PC-9 (cell line): ENCODE data around the gene ING2. TPM values are rescaled to one million over a fixed set of nuclear protein-coding genes. Genes with fewer than 3 reads are reported as not detected.

Experiments
- BruUV-seq: library from RNA; stranded (reverse); fragments of 400-500 nt; replicated peaks from 2 replicates; lab custom pipeline; 2021; lab: Mats Ljungman, UMichigan
- CTCF ChIA-PET: fragments of 300-600 bp; sonication (Branson Sonifier 250); formaldehyde crosslinking; loops from one replicate; lab custom pipeline; 2022; ENCODE audit warnings: antibody characterized with exemption; lab: Charles Lee
- POLR2A ChIA-PET: fragments of 300-600 bp; sonication (Branson Sonifier 250); formaldehyde crosslinking; loops from one replicate; lab custom pipeline; 2022; ENCODE audit warnings: antibody characterized with exemption; ENCODE audit not compliant: unreplicated experiment; lab: Charles Lee
- DNase-seq, 2 experiments: peaks; one replicate each; pipeline versions ENCODE4 v3.0.0 to v3.0.0-alpha.2; 2015 to 2022; ENCODE audit warnings: mixed read lengths in 1 of 2
- H2AFZ ChIP-seq: fragments of 200-600 bp; sonication (generic); 2 replicates; pipeline ENCODE4 v1.8.1; 2017; ENCODE audit warnings: antibody characterized with exemption
- H3F3A ChIP-seq: fragments of 200-600 bp; sonication (generic); 2 replicates; pipeline ENCODE4 v1.8.1; 2017; ENCODE audit warnings: antibody characterized with exemption, mild to moderate bottlenecking, low read depth; ENCODE audit not compliant: insufficient read depth
- H3K27ac ChIP-seq: fragments of 200-600 bp; sonication (generic); 2 replicates; pipeline ENCODE4 v1.6.1; 2016; ENCODE audit warnings: mixed run types
- H3K27me3 ChIP-seq: fragments of 200-600 bp; sonication (generic); 2 replicates; pipeline ENCODE4 v1.6.1; 2016; ENCODE audit warnings: low read depth, mixed run types; ENCODE audit not compliant: insufficient read depth
- H3K36me3 ChIP-seq: fragments of 200-600 bp; sonication (generic); 2 replicates; pipeline ENCODE4 v1.6.1; 2016; ENCODE audit warnings: low read depth, mixed run types
- H3K4me1 ChIP-seq: fragments of 200-600 bp; sonication (generic); replicated peaks from 2 replicates; pipeline ENCODE4 v1.6.1; 2016; ENCODE audit warnings: mixed run types; ENCODE audit not compliant: insufficient read depth
- H3K4me2 ChIP-seq: fragments of 200-600 bp; sonication (generic); 2 replicates; pipeline ENCODE4 v1.6.1; 2017; ENCODE audit warnings: mixed run types
- H3K4me3 ChIP-seq: fragments of 200-600 bp; sonication (generic); 2 replicates; pipeline ENCODE4 v1.6.1; 2016; ENCODE audit warnings: mixed run types
- H3K79me2 ChIP-seq: fragments of 200-600 bp; sonication (generic); 2 replicates; pipeline ENCODE4 v1.6.1; 2017; ENCODE audit warnings: low read depth, mixed run types
- H3K9me2 ChIP-seq: fragments of 200-600 bp; sonication (generic); 2 replicates; pipeline ENCODE4 v1.8.1; 2017; ENCODE audit warnings: mild to moderate bottlenecking; ENCODE audit not compliant: insufficient read depth
- H3K9me3 ChIP-seq: fragments of 200-600 bp; sonication (generic); 2 replicates; pipeline ENCODE4 v1.8.1; 2016; ENCODE audit warnings: low read depth; ENCODE audit not compliant: insufficient read depth
- H4K20me1 ChIP-seq: fragments of 200-600 bp; sonication (generic); 2 replicates; pipeline ENCODE4 v1.8.1; 2017; ENCODE audit not compliant: insufficient read depth
- EZH2 ChIP-seq: fragments of 200-600 bp; sonication (generic); IDR thresholded peaks from 2 replicates; pipeline ENCODE4 v1.8.0; 2017; ENCODE audit warnings: antibody characterized with exemption, low read depth
- intact Hi-C: fragments of 100-400 bp; cut with micrococcal nuclease; formaldehyde crosslinking; loops from one replicate; pipeline ENCODE4 v1.10.0; 2022; ENCODE audit not compliant: unreplicated experiment
- total RNA-seq: library from RNA; stranded (reverse); gene quantifications from 2 replicates; pipeline ENCODE4 v1.2.3, GENCODE V29; 2021
- TF ChIP-seq, protein P1 (sequence below): fragments of 200-600 bp; sonication (generic); conservative IDR thresholded peaks from 2 replicates; pipeline ENCODE4 v1.6.1; 2017; ENCODE audit warnings: mixed run types, antibody characterized with exemption, mild to moderate bottlenecking, moderate library complexity

The ING2 gene
- total RNA-seq, 1 experiment from 2014 or later, result 11.6 TPM

DNA sequence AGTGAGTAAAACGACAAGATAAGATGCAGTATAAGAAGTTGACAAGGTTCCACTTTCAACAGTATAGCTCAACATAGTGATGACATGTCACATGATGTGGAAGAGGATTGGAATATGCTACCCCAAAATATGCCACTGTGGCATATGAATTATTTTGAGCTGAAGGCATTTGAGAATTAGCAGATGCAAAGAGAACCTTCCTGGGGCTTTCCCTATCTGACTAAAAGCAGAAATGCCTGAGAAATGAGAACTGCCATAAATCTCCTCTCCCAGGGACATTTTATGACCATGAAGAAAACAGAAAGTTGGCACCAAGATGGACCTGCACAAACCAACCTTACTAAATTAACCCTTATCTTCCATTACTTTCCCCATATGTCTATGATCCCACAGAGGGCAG lies 35.6 kb upstream of the ING2 start:
- peaks cover 10% of the 10 kb centered on the region; the same call in 1 of the 2 replicates for H3K4me1 ChIP-seq
- H3K27ac ChIP-seq, result 0 out of 2 replicates have a peak overlapping the region, but pooled peaks have one; percentile 48
- TF ChIP-seq, protein P1, sequence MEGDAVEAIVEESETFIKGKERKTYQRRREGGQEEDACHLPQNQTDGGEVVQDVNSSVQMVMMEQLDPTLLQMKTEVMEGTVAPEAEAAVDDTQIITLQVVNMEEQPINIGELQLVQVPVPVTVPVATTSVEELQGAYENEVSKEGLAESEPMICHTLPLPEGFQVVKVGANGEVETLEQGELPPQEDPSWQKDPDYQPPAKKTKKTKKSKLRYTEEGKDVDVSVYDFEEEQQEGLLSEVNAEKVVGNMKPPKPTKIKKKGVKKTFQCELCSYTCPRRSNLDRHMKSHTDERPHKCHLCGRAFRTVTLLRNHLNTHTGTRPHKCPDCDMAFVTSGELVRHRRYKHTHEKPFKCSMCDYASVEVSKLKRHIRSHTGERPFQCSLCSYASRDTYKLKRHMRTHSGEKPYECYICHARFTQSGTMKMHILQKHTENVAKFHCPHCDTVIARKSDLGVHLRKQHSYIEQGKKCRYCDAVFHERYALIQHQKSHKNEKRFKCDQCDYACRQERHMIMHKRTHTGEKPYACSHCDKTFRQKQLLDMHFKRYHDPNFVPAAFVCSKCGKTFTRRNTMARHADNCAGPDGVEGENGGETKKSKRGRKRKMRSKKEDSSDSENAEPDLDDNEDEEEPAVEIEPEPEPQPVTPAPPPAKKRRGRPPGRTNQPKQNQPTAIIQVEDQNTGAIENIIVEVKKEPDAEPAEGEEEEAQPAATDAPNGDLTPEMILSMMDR, result no peak
- TF ChIP-seq EZH2, result no peak
- no TSS peak for BruUV-seq
- H3K9me2 ChIP-seq, result no peaks in the 10 kb centered on the region
- no peak overlapping the region for H2AFZ ChIP-seq
- H4K20me1 ChIP-seq, result no peaks in the 10 kb centered on the region
- intact Hi-C loops, result no loop called here
- no peak overlapping the region for H3K4me3 ChIP-seq
- ChIA-PET POLR2A (no interaction called here), CTCF (no interaction called here)
- no peaks in the 10 kb centered on the region for H3K27me3 ChIP-seq
- no peaks in the 10 kb centered on the region for H3K79me2 ChIP-seq
- no peaks in the 10 kb centered on the region for H3K36me3 ChIP-seq
- H3F3A ChIP-seq, result no peaks in the 10 kb centered on the region; the same call in 1 of the 2 replicates
- H3K4me2 ChIP-seq, result no peak overlapping the region
- no peaks in the 10 kb centered on the region for H3K9me3 ChIP-seq
- DNase-seq, result no peak

DNA sequence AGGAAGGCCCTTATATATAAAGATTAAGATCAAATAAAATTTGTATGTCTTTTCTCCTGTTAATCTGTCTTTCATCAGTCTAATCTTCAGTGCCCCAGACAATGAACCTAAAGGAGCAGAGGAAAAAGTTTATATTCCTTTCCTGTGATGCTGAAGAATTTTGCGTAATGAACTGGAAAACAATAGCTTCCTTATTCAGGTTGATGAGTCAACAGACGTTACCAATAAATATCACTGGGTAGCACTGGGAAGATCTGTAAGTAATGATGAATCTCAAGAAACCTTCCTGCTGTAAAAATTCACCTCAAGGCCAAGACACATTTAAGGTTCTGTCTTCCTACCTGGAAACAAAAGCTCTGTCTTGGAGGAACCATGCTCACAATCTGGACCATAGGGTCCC lies 34.9 kb upstream of the ING2 start:
- Histone ChIP-seq H3K9me3 (no peaks in the 10 kb centered on the region), H4K20me1 (no peaks in the 10 kb centered on the region), H3K36me3 (no peaks in the 10 kb centered on the region), H3K4me1 (peaks cover 10% of the 10 kb centered on the region; the same call in 1 of the 2 replicates), H3F3A (no peaks in the 10 kb centered on the region; the same call in 1 of the 2 replicates), H3K4me2 (no peak overlapping the region), H2AFZ (no peak overlapping the region), H3K9me2 (no peaks in the 10 kb centered on the region), H3K79me2 (no peaks in the 10 kb centered on the region), H3K4me3 (no peak overlapping the region), H3K27ac (peak overlapping the region; percentile 48), H3K27me3 (no peaks in the 10 kb centered on the region)
- POLR2A ChIA-PET, result interaction anchor here (0.7 kb wide), 1 partner anchor 103 kb away, joined by 3 read pairs; no protein-coding TSS in a partner anchor
- intact Hi-C loops, result loop anchor here (5.0 kb wide), 1 partner anchor 697 kb away; no protein-coding TSS in a partner anchor
- DNase-seq, result peak in 1 of 2 experiments; percentile 66
- BruUV-seq, result no TSS peak
- CTCF ChIA-PET, result interaction anchor here (0.5 kb wide), 1 partner anchor 19 kb away, joined by 3 read pairs; no protein-coding TSS in a partner anchor
- no peak for TF ChIP-seq EZH2
- TF ChIP-seq, protein P1, result no peak

DNA sequence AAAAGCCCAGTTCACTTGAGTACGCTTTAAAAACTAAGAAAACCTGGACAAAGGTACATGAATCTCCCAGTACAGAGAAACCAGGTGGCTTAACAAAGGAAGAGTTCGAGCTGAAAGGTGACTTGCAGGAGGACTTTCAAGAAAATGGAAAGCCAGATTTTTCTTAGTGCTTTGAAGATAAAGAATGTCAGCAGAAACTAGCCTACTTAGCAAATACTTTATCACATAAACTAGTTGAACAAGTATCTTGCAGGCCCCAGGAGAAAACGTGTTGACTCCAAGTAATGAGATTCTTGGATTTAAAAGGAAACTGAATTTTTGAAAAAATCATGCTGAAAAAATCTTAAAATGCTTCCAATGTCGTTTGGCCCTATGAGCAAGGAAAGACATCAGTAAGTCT lies 34.0 kb upstream of the ING2 start:
- Histone ChIP-seq H2AFZ (no peak overlapping the region), H3K4me1 (peaks cover 10% of the 10 kb centered on the region; the same call in 1 of the 2 replicates), H3K4me3 (no peak overlapping the region), H3K27me3 (no peaks in the 10 kb centered on the region), H3K4me2 (no peak overlapping the region), H3K79me2 (no peaks in the 10 kb centered on the region), H3F3A (no peaks in the 10 kb centered on the region; the same call in 1 of the 2 replicates), H3K9me3 (no peaks in the 10 kb centered on the region), H3K9me2 (no peaks in the 10 kb centered on the region), H3K27ac (peak overlapping the region; percentile 48; the same call in 1 of the 2 replicates), H4K20me1 (no peaks in the 10 kb centered on the region), H3K36me3 (no peaks in the 10 kb centered on the region)
- POLR2A ChIA-PET, result no interaction called here
- no TSS peak for BruUV-seq
- intact Hi-C loops, result loop anchor here (5.0 kb wide), 1 partner anchor 696 kb away; no protein-coding TSS in a partner anchor
- CTCF ChIA-PET, result no interaction called here
- no peak for DNase-seq
- TF ChIP-seq EZH2, result no peak
- TF ChIP-seq, protein P1, result no peak
